Measurements from ENCODE around the gene DNAH2. TPM values are rescaled to one million over a fixed set of nuclear protein-coding genes. Genes with fewer than 3 reads are reported as not detected.
A peak's percentile ranks its signal among the peaks of the same experiment; 100 is the strongest.

Gene DNAH2
- total and polyA plus RNA-seq, 9 of the 15 experiments (the other 6 are each of a cell fraction or from before 2014, with no cell fraction given), result 0.03 TPM; not detected in 8

DNA sequence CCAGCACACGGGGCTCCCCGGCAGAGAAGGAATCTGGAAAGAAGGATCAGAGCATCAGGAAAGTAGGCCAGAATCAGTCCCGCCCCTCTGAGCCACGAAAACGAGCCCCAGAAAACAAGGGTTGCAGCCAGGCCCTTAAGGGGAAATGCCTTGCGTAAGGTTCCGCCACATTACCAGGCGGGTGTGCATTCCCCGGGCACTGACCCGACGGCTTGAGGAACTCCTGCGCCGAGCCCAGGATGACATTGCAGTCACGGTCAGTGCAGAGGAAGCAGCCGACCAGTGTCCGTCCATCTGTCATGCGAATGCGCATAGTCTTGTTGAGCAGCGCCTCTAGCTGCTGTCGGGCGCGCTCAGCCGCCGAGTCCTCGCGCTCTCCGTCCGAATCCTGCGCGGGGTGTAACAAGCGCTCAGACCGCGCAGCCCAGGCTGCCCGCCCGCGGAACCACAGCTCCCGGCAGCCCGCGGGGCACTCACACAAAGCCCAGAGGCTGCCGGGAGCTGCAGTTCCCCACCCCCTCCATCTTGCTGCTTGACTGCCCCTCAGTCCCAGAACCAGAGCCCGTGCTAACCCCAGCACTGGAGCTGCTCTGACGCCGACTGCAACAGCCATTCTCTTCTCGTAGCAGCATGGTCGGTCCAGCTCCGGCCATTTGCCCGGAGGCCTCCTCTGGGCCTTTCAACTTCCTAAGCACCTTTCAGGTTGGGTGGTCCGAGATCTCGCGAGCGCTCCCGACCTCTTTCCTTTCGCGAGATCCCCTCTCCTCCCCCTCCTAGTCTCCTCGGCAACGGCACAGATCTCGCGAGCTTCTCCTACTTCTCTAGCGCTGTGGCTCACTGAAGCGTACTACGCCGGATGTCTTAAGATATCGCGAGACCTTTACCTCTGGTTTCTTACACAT, 139.5 kb downstream of the DNAH2 start, which contains the start of gene NAA38 (continued):
- TF ChIP-seq ZNF780A (CRISPR knock-in tag; IDR thresholded peaks at IDR 0.05), result no peak
- TF ChIP-seq, protein P1, sequence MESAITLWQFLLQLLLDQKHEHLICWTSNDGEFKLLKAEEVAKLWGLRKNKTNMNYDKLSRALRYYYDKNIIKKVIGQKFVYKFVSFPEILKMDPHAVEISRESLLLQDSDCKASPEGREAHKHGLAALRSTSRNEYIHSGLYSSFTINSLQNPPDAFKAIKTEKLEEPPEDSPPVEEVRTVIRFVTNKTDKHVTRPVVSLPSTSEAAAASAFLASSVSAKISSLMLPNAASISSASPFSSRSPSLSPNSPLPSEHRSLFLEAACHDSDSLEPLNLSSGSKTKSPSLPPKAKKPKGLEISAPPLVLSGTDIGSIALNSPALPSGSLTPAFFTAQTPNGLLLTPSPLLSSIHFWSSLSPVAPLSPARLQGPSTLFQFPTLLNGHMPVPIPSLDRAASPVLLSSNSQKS (CRISPR knock-in tag; IDR thresholded peaks at IDR 0.05), result no peak
- TF ChIP-seq HEY1 (CRISPR knock-in tag; IDR thresholded peaks at IDR 0.05; ENCODE audit: borderline replicate concordance), result no peak
- no peak for TF ChIP-seq PHB (CRISPR knock-in tag; IDR thresholded peaks at IDR 0.05)
- TF ChIP-seq ZSCAN29 (IDR thresholded peaks at IDR 0.05), result 0 out of 2 replicates have a peak, but pooled peaks have one; percentile 37
- TF ChIP-seq MEF2D (tag; conservative IDR thresholded peaks at IDR 0.05; ENCODE audit: low read depth), result no peak
- TF ChIP-seq, protein P2, sequence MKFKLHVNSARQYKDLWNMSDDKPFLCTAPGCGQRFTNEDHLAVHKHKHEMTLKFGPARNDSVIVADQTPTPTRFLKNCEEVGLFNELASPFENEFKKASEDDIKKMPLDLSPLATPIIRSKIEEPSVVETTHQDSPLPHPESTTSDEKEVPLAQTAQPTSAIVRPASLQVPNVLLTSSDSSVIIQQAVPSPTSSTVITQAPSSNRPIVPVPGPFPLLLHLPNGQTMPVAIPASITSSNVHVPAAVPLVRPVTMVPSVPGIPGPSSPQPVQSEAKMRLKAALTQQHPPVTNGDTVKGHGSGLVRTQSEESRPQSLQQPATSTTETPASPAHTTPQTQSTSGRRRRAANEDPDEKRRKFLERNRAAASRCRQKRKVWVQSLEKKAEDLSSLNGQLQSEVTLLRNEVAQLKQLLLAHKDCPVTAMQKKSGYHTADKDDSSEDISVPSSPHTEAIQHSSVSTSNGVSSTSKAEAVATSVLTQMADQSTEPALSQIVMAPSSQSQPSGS (CRISPR knock-in tag; IDR thresholded peaks at IDR 0.05), result no peak
- no peak for TF ChIP-seq EZH2 (IDR thresholded peaks at IDR 0.05; ENCODE audit: borderline replicate concordance, low read depth, low read length)
- peak; percentile 86 for TF ChIP-seq MEIS2 (IDR thresholded peaks at IDR 0.05; ENCODE audit: partially characterized antibody)
- no peak for TF ChIP-seq ILK (tag; IDR thresholded peaks at IDR 0.05; ENCODE audit: borderline replicate concordance, low read depth)
- no peak for TF ChIP-seq ZNF354B (CRISPR knock-in tag; IDR thresholded peaks at IDR 0.05)
- TF ChIP-seq, protein P3, sequence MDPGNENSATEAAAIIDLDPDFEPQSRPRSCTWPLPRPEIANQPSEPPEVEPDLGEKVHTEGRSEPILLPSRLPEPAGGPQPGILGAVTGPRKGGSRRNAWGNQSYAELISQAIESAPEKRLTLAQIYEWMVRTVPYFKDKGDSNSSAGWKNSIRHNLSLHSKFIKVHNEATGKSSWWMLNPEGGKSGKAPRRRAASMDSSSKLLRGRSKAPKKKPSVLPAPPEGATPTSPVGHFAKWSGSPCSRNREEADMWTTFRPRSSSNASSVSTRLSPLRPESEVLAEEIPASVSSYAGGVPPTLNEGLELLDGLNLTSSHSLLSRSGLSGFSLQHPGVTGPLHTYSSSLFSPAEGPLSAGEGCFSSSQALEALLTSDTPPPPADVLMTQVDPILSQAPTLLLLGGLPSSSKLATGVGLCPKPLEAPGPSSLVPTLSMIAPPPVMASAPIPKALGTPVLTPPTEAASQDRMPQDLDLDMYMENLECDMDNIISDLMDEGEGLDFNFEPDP (CRISPR knock-in tag; IDR thresholded peaks at IDR 0.05), result no peak
- no peak for TF ChIP-seq TCF7L2 (IDR thresholded peaks at IDR 0.05; ENCODE audit: low read depth, low read length)
- TF ChIP-seq, protein P4, sequence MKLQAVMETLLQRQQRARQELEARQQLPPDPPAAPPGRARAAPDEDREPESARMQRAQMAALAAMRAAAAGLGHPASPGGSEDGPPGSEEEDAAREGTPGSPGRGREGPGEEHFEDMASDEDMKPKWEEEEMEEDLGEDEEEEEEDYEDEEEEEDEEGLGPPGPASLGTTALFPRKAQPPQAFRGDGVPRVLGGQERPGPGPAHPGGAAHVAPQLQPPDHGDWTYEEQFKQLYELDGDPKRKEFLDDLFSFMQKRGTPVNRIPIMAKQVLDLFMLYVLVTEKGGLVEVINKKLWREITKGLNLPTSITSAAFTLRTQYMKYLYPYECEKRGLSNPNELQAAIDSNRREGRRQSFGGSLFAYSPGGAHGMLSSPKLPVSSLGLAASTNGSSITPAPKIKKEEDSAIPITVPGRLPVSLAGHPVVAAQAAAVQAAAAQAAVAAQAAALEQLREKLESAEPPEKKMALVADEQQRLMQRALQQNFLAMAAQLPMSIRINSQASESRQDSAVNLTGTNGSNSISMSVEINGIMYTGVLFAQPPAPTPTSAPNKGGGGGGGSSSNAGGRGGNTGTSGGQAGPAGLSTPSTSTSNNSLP (IDR thresholded peaks at IDR 0.05; ENCODE audit: borderline replicate concordance, low read depth, low read length), result no peak
- no peak for TF ChIP-seq ZZZ3 (IDR thresholded peaks at IDR 0.05)
- TF ChIP-seq XRCC5 (IDR thresholded peaks at IDR 0.05; ENCODE audit: low read depth, low read length), result no peak
- TF ChIP-seq SOX6 (IDR thresholded peaks at IDR 0.05), result 0 out of 2 replicates have a peak, but pooled peaks have one; percentile 43
- no peak for TF ChIP-seq SMAD2 (IDR thresholded peaks at IDR 0.05; ENCODE audit: low read depth, low read length)
- TF ChIP-seq ZNF584 (CRISPR knock-in tag; IDR thresholded peaks at IDR 0.05; ENCODE audit: low read depth), result no peak
- TF ChIP-seq, protein P5, sequence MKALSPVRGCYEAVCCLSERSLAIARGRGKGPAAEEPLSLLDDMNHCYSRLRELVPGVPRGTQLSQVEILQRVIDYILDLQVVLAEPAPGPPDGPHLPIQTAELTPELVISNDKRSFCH (CRISPR knock-in tag; IDR thresholded peaks at IDR 0.05), result no peak
- TF ChIP-seq, protein P5 (tag; IDR thresholded peaks at IDR 0.05), result peak; percentile 31; the same call in 1 of the 2 replicates

Measured in K562 (cell line).